HG03469 (cell line): ENCODE results near the gene CELA2B.
"Not testable (repeated sequence)": the region's sequence is repeated elsewhere in the genome, so short reads cannot be mapped to it uniquely, and the experiment has no call there.

Source experiments
- ATAC-seq: cut with Tn5 transposase; IDR thresholded peaks from one replicate; pipeline ENCODE4 v1.9.1; 2021; ENCODE audit warnings: mild to moderate bottlenecking, moderate library complexity, moderate number of reproducible peaks; ENCODE audit not compliant: unreplicated experiment

CELA2B gene

DNA sequence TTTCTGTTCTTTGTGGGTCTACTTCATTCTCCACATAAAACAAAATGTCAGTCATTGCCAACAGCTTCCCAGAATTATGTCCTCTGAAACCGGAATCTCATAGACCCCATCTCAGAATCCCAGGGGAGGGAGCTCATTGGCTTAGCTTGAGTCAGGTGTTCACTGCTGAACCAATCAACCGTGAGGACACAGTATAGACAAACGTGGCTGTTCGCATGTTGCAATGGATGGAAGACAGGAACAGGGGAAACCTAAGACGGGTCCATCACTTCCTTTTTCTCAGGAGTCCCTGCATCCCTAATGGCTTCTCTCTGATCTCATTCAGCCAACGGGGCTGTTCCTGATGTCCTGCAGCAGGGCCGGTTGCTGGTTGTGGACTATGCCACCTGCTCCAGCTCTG is 10.2 kb upstream of the CELA2B start:
- ATAC-seq: no peak

DNA sequence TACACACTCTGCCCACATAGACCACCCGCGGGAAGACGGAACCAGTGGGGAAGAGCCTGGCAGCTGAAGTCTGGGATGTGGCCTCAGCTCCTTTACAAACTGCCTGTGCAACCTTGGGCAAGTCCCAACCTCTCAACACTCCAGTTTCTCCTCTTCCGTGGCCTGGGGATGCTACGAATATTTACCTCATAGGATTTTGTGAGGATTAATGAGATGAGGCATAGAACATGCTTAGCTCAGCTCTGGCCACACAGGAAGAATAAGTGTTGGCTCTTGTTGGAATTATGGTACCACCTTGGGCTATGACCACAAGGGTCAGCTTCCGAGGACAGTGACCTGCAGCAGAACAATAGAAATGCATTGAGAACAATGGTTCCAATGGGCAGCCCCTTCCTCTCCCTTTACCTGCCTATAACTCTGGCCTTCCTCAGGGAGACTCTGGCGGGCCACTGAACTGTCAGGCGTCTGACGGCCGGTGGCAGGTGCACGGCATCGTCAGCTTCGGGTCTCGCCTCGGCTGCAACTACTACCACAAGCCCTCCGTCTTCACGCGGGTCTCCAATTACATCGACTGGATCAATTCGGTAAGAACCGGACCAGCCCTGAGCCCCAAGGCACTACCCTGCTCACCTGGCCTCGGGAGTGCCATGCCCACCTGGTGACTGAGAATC is 8.8 kb upstream of the CELA2B start:
- ATAC-seq: not testable (repeated sequence)

DNA sequence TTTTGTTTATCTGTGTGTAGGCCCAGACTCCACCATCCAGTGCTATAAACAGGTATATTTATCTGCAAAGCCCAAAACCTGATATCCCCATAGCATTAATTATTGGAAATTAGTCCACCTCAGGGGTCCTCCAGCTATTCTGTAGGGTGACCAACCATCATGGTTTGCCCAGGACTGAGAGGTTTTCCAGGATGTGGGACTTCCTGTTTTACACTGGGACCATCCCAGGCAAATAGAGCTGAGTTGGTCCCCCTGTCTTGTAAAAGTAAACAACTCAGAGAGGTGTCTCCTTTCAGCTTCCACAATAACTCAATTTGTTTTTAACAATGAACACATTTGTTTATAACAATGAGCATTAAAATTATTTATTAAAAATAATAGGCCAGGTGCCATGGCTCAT is 7.8 kb upstream of the CELA2B start:
- ATAC-seq: no peak

DNA sequence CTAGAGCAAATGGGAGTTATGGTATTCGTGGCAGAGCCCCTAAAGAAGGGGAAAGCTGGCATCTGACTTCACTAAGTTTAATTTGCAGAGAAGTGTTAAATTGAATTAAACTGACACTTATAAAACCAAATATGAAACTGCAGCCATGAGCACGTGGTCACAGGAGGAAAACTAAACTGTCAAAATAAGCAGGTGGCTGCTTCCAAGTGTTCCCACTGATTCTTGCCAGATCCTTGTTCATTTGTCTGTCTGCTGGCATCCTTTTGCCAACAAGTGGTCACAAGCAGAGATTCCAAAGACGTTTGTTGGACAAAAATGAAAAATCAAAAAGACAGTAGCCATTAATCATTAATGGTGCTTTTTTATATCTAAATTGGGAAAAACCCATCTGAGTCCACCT is 6.5 kb upstream of the CELA2B start:
- ATAC-seq: no peak

DNA sequence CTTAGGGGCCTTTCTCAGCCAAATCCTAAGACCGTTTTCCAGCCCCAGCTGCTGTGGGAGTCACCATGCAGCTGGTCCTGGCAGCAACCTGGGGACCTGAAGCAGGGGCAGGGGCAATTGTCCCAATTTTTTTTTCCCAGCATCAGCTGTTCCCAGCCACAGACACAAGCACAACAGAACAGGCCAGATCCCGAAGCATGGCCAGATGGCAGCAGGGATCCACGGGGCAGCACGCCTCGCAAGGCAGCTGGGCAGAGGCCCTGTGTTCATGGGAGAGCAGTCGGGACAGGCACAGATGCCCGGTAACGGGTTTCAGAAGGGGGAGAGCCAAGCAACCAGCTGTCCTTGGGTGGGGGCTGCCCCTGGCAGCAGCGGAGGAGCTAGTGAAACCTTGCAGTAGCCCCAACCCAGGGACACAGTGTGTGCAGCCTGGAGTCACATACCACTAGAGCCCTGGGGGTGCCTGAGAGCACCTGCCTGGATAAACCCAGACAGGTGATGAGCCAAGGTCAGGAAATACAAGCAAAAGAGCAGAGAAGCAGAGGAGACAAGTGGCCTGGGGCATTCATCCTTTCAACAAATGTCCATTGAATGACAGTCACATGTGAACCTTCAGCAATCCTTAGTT is 6.0 kb upstream of the CELA2B start:
- ATAC-seq: not testable (repeated sequence)

DNA sequence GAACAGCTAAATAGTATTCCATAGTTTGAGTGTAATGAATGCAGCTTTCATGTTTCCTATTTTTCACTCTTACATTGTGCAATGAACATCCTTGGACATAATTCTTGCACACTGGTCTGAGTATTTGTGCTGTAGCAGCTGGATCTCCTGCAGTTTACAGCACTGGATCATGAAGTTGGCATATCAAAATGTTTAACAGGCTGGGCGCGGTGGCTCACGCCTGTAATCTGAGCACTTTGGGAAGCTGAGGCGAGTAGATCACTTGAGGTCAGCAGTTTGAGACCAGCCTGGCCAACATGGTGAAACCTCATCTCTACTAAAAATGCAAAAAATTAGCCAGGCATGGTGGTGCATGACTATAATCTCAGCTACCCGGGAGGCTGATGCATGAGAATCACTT is 4.8 kb upstream of the CELA2B start:
- ATAC-seq: not testable (repeated sequence)

DNA sequence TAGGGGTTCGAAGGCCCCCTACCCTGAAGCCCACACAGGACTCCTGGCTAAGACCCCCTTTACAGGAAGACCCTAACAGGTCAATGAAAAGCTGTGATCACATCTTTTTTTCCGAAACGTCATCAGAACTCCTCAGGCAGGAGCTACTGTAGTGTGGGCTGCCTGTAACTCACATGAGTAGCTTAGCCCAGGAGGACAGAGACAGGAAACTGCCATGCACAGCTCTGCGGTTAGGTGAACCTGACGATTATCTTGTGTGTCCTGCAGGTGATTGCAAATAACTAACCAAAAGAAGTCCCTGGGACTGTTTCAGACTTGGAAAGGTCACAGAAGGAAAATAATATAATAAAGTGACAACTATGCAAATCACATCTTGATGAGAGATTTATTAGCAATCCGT is 4.2 kb upstream of the CELA2B start:
- not testable (repeated sequence) for ATAC-seq

DNA sequence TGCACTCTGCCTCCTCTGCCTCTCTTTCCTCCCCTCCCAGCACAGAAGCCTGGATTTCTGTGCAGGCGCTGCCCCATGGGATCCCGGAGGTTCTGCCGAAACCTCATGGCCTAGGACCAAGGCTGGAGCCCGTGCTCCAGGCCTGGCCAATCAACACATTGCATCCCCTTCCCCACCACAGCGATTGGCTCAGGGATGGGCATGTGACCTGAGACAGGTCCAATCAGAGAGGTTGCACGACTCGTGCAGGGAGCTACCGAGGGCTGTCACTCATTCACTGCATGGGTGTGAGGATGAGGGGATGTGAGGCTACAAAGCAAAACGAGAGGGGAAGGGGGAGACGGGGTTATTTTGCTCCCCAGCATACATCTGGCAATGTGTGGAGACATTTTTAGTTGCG is 3.3 kb upstream of the CELA2B start:
- ATAC-seq: no peak

DNA sequence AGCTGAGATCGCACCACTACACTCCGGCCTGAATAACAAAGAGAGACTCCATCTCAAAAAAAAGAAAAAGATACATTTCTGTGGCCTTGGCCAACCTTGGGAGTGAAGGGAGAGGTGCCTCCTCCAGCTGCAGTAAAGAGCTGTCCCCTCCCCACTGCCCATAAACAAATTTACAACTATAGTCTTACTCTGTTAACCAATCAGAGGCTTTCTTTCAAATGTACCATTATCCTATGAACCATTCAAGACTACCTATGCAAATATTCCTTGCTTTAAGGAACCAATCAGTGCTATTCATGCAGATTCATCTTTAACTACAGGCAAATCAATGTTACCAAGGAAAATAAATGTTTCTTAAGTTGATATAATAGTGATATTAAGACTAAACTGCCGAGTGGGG is 1.0 kb downstream of the CELA2B start:
- ATAC-seq: no peak

DNA sequence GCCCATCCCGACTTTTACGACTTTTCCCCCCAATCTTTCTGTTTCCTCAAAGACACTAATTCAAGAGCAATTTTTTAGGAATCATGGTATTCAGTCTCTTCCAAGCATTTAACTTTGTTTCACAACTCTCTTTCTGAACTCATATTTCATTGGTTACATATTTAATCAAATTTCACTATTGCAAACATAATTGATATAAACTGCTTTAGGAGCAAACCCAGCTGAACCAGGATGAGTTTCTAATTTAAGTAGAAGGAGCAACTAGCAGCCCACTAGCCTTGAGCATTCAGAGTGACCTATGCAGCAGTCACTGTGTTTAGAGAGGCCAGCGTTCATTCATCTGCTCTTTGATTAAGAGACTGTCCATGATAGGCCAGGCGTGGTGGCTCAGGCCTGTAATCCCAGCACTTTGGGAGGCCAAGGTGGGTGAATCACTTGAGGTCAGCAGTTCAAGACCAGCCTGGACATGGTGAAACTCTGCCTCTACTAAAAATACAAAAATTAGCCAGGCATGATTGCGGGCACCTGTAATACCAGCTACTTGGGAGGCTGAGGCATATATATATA is 1.8 kb downstream of the CELA2B start:
- no peak for ATAC-seq

DNA sequence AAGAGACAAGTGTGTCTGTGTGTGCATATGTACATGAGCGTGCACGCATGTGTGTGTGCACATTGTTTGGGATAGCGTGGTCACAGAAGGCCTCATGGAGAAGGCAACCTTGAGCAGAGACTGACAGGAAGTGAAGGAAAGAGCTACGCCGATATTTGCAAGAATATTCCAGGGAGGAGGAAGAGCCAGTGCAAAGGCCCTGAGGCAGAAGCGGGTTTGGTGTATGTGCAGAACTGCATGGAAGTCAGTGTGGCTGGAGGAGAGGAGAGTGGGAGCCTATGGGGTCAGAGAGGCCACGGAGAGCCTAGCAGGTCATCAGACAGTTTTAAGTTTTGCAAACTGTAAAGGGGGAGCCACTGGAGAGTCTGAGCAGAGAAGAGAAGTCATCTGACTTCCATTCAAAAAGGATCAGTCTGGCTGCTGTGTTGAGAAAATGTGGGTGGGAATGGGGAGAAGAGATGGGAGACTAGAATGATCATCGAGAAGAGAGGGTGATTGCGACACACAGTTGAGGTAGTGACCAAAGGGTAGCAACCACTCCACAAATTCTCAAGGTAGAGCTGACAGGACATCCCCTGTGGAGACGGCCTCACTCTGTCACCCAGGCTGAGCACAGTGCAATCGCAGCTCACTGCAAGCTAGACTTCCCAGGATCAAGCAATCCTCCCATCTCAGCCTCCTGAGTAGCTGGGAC is 3.9 kb downstream of the CELA2B start:
- ATAC-seq: no peak

DNA sequence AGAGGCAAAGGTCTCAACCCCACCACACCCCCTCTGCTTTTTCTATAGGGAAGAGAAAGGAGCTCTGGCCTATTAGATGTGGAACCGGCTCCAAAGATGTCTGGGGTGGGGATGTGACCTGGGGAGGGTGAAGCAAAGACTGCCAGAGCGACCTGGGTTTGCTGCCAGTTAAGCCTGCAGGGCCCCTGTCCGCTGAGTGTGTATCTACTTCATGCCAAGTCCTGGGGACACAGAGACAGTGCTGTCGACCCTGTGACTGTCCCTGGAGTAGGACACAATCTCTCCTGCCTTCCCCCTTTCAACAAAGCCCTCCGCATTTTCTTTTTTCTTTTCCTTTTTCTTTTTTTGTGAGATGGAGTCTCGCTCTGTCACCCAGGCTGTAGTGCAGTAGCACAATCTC is 6.6 kb downstream of the CELA2B start:
- ATAC-seq: not testable (repeated sequence)

DNA sequence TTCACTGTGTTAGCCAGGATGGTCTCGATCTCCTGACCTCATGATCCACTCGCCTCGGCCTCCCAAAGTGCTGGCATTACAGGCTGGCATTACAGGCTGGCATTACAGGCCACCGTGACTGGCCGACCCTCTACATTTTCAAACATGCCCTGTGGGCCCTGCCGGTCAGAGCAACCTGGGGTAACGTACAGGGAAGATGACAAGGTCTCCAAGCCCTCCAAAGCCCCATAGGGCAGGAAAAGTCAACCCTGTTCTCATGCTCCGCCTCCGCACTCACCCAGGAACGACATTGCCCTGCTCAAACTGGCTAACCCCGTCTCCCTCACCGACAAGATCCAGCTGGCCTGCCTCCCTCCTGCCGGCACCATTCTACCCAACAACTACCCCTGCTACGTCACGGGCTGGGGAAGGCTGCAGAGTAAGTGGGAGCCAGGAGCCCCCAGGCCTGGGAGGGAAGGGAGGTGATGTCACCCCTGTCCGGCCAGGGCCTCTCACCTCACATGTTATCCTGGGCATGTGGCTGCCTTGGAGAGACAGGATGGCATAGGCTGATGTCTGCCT is 7.2 kb downstream of the CELA2B start:
- ATAC-seq: not testable (repeated sequence)

DNA sequence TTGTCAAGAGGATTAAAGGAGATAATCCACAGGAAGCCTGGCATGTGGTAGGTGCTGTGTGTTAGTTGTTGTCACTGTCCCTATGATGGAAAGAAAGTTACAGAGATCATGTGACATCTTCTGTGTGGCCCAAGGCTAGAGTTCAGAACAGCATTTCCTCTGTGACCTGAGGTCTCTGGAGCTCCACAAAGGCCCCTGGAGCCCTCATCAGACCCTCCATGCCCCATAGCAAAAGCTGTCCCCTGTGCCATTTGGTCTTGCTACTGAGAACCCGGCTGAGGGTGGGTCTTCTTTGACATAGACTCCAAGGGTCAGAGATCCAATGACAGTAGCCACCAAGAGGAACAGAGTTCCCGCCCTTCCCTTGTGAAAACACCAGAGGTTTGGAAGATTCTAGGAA is 8.1 kb downstream of the CELA2B start:
- ATAC-seq: no peak

DNA sequence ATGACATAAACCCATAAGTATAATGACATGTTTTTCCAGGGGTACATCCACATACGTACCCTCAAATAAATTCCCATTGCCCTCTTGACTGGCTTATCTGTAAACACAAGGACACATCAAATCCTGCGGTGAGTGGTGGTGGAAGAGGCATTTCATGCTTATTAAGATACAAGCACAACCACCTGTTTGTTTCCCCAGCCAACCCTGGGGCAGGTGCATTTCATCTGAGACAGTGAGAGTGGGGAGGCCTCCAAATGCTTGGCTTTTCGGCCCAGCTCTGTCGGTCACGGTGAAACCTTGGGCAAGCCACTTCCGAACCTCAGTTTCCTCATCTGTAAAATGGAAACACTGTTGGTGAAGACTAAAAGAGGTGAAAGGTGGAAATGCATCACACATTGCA is 8.5 kb downstream of the CELA2B start:
- ATAC-seq: not testable (repeated sequence)

DNA sequence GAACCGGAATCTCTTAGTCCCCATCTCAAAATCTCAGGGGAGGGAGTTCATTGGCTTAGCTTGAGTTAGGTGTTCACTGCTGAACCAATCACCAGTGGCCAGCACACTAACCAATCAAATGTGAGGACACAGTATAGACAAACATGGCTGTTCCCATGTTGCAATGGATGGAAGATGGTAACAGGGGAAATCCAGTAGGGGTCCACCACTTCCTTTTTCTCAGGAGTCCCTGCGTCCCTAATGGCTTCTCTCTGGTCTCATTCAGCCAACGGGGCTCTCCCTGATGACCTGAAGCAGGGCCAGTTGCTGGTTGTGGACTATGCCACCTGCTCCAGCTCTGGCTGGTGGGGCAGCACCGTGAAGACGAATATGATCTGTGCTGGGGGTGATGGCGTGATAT is 9.7 kb downstream of the CELA2B start:
- ATAC-seq: no peak

DNA sequence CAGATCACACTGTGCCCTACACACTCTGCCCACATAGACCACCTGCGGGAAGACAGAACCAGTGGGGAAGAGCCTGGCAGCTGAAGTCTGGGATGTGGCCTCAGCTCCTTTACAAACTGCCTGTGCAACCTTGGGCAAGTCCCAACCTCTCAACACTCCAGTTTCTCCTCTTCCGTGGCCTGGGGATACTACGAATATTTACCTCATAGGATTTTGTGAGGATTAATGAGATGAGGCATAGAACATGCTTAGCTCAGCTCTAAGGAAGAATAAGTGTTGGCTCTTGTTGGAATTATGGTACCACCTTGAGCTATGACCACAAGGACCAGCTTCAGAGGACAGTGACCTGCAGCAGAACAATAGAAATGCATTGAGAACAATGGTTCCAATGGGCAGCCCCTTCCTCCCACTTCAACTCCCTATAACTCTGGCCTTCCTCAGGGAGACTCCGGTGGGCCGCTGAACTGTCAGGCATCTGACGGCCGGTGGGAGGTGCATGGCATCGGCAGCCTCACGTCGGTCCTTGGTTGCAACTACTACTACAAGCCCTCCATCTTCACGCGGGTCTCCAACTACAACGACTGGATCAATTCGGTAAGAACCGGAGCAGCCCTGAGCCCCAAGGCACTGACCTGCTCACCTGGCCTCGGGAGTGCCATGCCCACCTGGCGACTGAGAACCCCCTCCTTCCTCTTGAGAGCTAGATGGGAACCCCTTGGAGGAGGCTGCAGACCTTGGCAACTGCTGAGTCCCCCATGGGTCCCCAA is 11.1 kb downstream of the CELA2B start:
- not testable (repeated sequence) for ATAC-seq

DNA sequence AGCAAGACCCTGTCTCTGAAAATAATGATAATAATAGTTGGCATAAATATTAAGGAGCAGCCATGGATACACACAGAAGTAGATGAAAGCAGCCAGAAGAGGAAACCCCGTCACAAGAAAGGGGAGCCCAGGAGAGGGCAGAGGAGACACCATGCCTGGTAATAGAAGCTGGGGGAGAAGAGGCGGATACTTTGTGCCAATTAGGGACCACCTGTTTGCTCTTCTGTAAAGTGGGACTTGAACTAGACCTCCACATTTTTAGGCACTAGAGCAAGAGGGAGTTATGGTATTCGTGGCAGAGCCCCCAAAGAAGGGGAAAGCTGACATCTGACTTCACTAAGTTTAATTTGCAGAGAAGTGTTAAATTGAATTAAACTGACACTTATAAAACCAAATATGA is 12.5 kb downstream of the CELA2B start:
- no peak for ATAC-seq

DNA sequence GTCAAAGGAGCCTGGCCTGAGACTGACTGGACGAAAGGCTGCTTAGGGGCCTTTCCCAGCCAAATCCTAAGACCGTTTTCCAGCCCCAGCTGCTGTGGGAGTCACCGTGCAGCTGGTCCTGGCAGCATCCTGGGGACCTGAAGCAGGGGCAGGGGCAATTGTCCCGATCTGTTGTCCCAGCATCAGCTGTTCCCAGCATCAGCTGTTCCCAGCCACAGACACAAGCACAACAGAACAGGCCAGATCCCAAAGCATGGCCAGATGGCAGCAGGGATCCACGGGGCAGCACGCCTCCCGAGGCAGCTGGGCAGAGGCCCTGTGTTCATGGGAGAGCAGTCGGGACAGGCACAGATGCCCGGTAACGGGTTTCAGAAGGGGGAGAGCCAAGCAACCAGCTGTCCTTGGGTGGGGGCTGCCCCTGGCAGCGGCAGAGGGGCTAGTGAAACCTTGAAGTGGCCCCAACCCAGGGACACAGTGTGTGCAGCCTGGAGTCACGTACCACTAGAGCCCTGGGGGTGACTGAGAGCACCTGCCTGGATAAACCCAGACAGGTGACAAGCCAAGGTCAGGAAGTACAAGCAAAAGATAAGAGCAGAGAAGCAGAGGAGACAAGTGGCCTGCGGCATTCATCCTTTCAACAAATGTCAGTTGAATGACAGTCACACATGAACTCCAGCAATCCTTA is 13.3 kb downstream of the CELA2B start:
- ATAC-seq: no peak

DNA sequence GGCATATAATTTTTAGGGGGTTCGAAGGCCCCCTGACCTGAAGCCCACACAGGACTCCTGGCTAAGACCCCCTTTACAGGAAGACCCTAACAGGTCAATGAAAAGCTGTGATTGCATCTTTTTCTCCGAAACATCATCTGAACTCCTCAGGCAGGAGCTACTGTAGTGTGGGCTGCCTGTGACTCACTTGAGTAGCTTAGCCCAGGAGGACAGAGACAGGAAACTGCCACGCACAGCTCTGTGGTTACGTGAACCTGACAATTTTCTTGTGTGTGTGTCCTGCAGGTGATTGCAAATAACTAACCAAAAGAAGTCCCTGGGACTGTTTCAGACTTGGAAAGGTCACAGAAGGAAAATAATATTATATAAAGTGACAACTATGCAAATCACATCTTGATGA is 15.1 kb downstream of the CELA2B start:
- ATAC-seq: not testable (repeated sequence)
